ENCODE measurements around the gene SORL1.
A peak's percentile ranks its signal among the peaks of the same experiment; 100 is the strongest.
"Not testable (repeated sequence)": the region's sequence is repeated elsewhere in the genome, so short reads cannot be mapped to it uniquely, and the experiment has no call there.

The SORL1 gene

GRCh38 chr11:121451986-121452608 lies at the start of gene SORL1:
SORL1 (plus strand) TSS chr11:121452314; CDS start chr11:121452332, 18 bp downstream.
- peak; percentile 76 for DNase-seq

GRCh38 chr11:121405646-121406045 lies 46.5 kb upstream of the SORL1 start:
- DNase-seq = no peak

GRCh38 chr11:121406291-121406690 lies 45.8 kb upstream of the SORL1 start:
- DNase-seq = no peak

- no peak for DNase-seq
Observed at GRCh38 chr11:121408830-121409229, 43.3 kb upstream of the SORL1 start.

- not testable (repeated sequence) for DNase-seq
Observed at GRCh38 chr11:121410041-121410440, 42.1 kb upstream of the SORL1 start.

GRCh38 chr11:121411330-121411729 lies 40.8 kb upstream of the SORL1 start:
- DNase-seq = not testable (repeated sequence)

- DNase-seq = no peak
Observed at GRCh38 chr11:121412000-121412587, 40.0 kb upstream of the SORL1 start.

GRCh38 chr11:121412711-121413415 lies 39.3 kb upstream of the SORL1 start:
- no peak for DNase-seq

GRCh38 chr11:121414141-121414913 lies 37.8 kb upstream of the SORL1 start:
- no peak for DNase-seq

GRCh38 chr11:121415856-121416255 lies 36.3 kb upstream of the SORL1 start:
- DNase-seq = no peak

- DNase-seq = no peak
Observed at GRCh38 chr11:121417055-121417551, 35.0 kb upstream of the SORL1 start.

GRCh38 chr11:121417607-121418006 lies 34.5 kb upstream of the SORL1 start:
- no peak for DNase-seq

- DNase-seq = no peak
Observed at GRCh38 chr11:121418625-121419114, 33.4 kb upstream of the SORL1 start.

- DNase-seq = no peak
Observed at GRCh38 chr11:121419836-121420235, 32.3 kb upstream of the SORL1 start.

GRCh38 chr11:121420398-121420797 lies 31.7 kb upstream of the SORL1 start:
- no peak for DNase-seq

- no peak for DNase-seq
Observed at GRCh38 chr11:121421149-121421901, 30.8 kb upstream of the SORL1 start.

GRCh38 chr11:121422675-121423074 lies 29.4 kb upstream of the SORL1 start:
- DNase-seq = no peak

GRCh38 chr11:121425828-121426227 lies 26.3 kb upstream of the SORL1 start:
- DNase-seq = no peak

GRCh38 chr11:121426476-121427399 lies 25.4 kb upstream of the SORL1 start:
- peak; percentile 51 for DNase-seq

GRCh38 chr11:121427400-121427744 lies 24.7 kb upstream of the SORL1 start:
- DNase-seq = no peak

GRCh38 chr11:121429556-121429955 lies 22.6 kb upstream of the SORL1 start:
- no peak for DNase-seq
